ENCODE results near the gene FAM13C.

- TF ChIP-seq CTCF (IDR thresholded peaks at IDR 0.05) = no peak
- TF ChIP-seq POLR2AphosphoS5 (IDR thresholded peaks at IDR 0.05) = no peak
These were observed 137.1 kb downstream of the FAM13C start for GRCh38 chr10:59225211-59225610.

Measured in prostate gland (tissue), 2 donors.